Heart left ventricle (tissue), 13 donors: ENCODE results near the gene ANAPC10.

Experiments
- POLR2A ChIP-seq, 2 donors: fragments of 450-650 bp; IDR thresholded peaks; one replicate each; pipeline ENCODE4 v1.6.1; 2017; ENCODE audit warnings: antibody characterized with exemption in 2 of 2, mild to moderate bottlenecking in 2 of 2, moderate library complexity in 2 of 2
- TF ChIP-seq, protein P1 (sequence below), 12 donors: fragments of 200-600 bp; sonication (generic) in 4 of 12; IDR thresholded peaks; one replicate each; pipeline versions ENCODE4 v1.5.0 to v1.8.0; 2018 to 2022; ENCODE audit warnings: antibody characterized with exemption in 12 of 12, mild to moderate bottlenecking in 5 of 12
- donor health status: ischemic (EF 13 %, LVEDD 7.1; RV severe dilation, severe dysfunction).
- donor health status: DM: no; HTN: yes; CAD: no.
- donor health status: DM: no; HTN: no; CAD: no.
- donor health status: ischemic (EF 25% LVEDD 6.9; RV normal size, moderate dysfunction).
- donor health status: ischemic (EF 25% LVEDD 5.7; RV mildly dilated, moderate dysfunction).
- donor health status: ischemic (EF 35%, LVEDD 5.7; RV mildly dilated, moderate dysfunction).
- donor health status: nonischemic (EF 11% LVEDD 7.7; RV severe dilation, severe dysfunction).
- donor health status: DM: yes; HTN: yes; CAD: no.
- donor health status: PGD.
- donor health status: ischemic (EF 29% LVEDD 5.4; RV normal size, mild dysfunction).
- donor health status: nonischemic (EF 23%, LVEDD 6.1; RV moderate dilation, normal function).

DNA sequence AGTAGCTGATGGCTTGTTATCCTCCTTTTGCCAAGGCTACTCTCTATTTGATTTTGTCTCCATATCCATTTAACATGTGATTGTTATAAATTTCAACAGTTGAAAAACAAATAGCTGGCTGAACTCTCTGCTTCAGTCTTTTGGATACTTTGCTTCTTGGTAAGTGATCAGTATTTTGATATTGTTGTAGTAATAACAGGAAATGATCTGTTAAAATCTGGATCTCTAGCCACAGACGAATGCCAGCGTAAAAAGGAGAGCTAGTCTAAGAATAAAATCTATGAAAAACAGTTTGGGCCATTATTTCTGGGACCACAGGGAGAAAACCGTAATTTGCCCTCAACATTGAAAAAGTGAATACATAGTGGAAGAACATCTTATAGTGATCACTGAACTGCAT is 113.8 kb downstream of the ANAPC10 start:
- TF ChIP-seq POLR2A (IDR thresholded peaks at IDR 0.05) = no peak
- TF ChIP-seq, protein P1, sequence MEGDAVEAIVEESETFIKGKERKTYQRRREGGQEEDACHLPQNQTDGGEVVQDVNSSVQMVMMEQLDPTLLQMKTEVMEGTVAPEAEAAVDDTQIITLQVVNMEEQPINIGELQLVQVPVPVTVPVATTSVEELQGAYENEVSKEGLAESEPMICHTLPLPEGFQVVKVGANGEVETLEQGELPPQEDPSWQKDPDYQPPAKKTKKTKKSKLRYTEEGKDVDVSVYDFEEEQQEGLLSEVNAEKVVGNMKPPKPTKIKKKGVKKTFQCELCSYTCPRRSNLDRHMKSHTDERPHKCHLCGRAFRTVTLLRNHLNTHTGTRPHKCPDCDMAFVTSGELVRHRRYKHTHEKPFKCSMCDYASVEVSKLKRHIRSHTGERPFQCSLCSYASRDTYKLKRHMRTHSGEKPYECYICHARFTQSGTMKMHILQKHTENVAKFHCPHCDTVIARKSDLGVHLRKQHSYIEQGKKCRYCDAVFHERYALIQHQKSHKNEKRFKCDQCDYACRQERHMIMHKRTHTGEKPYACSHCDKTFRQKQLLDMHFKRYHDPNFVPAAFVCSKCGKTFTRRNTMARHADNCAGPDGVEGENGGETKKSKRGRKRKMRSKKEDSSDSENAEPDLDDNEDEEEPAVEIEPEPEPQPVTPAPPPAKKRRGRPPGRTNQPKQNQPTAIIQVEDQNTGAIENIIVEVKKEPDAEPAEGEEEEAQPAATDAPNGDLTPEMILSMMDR (IDR thresholded peaks at IDR 0.05) = no peak
